Fibroblast of upper back skin (primary cell): Measurements from ENCODE around the gene LMO7.
A peak's percentile ranks its signal among the peaks of the same experiment; 100 is the strongest.

ENCODE experiments used
- DNase-seq: peaks from one replicate; pipeline ENCODE4 v3.0.0-alpha.2; 2013

Gene LMO7

GRCh38 chr13:75749407-75749806 is 113.3 kb downstream of the LMO7 start:
- DNase-seq, result no peak

GRCh38 chr13:75751350-75751749 is 115.2 kb downstream of the LMO7 start:
- no peak for DNase-seq

GRCh38 chr13:75752826-75753225 is 116.7 kb downstream of the LMO7 start:
- peak; percentile 30 for DNase-seq

- DNase-seq, result no peak
Observed at GRCh38 chr13:75754936-75755335, 118.8 kb downstream of the LMO7 start.

- no peak for DNase-seq
Observed at GRCh38 chr13:75757336-75757735, 121.2 kb downstream of the LMO7 start.

- DNase-seq, result no peak
Observed at GRCh38 chr13:75759531-75759930, 123.4 kb downstream of the LMO7 start.

GRCh38 chr13:75760131-75761021 is 124.2 kb downstream of the LMO7 start:
- DNase-seq, result no peak

GRCh38 chr13:75761369-75761768 is 125.2 kb downstream of the LMO7 start:
- no peak for DNase-seq

GRCh38 chr13:75762076-75762937 is 126.2 kb downstream of the LMO7 start:
- no peak for DNase-seq

GRCh38 chr13:75762955-75763354 is 126.8 kb downstream of the LMO7 start:
- DNase-seq, result no peak

GRCh38 chr13:75763512-75763911 is 127.4 kb downstream of the LMO7 start:
- DNase-seq, result no peak

- no peak for DNase-seq
Observed at GRCh38 chr13:75764251-75764925, 128.3 kb downstream of the LMO7 start.

GRCh38 chr13:75764926-75765310 is 128.8 kb downstream of the LMO7 start:
- DNase-seq, result no peak

GRCh38 chr13:75766636-75767035 is 130.5 kb downstream of the LMO7 start:
- DNase-seq, result no peak

GRCh38 chr13:75769141-75769905 is 133.2 kb downstream of the LMO7 start:
- peak; percentile 70 for DNase-seq

- no peak for DNase-seq
Observed at GRCh38 chr13:75770164-75770563, 134.0 kb downstream of the LMO7 start.

GRCh38 chr13:75770592-75771011 is 134.5 kb downstream of the LMO7 start:
- peak; percentile 44 for DNase-seq

GRCh38 chr13:75771226-75771625 is 135.1 kb downstream of the LMO7 start:
- DNase-seq, result no peak

- DNase-seq, result peak; percentile 83
Observed at GRCh38 chr13:75771818-75772217, 135.7 kb downstream of the LMO7 start.

GRCh38 chr13:75774176-75774575 is 138.0 kb downstream of the LMO7 start:
- DNase-seq, result no peak

- DNase-seq, result no peak
Observed at GRCh38 chr13:75776550-75776949, 140.4 kb downstream of the LMO7 start.

- DNase-seq, result no peak
Observed at GRCh38 chr13:75779393-75779792, 143.3 kb downstream of the LMO7 start.
